ENCODE measurements around the gene ARID1B.

The ARID1B gene

DNA sequence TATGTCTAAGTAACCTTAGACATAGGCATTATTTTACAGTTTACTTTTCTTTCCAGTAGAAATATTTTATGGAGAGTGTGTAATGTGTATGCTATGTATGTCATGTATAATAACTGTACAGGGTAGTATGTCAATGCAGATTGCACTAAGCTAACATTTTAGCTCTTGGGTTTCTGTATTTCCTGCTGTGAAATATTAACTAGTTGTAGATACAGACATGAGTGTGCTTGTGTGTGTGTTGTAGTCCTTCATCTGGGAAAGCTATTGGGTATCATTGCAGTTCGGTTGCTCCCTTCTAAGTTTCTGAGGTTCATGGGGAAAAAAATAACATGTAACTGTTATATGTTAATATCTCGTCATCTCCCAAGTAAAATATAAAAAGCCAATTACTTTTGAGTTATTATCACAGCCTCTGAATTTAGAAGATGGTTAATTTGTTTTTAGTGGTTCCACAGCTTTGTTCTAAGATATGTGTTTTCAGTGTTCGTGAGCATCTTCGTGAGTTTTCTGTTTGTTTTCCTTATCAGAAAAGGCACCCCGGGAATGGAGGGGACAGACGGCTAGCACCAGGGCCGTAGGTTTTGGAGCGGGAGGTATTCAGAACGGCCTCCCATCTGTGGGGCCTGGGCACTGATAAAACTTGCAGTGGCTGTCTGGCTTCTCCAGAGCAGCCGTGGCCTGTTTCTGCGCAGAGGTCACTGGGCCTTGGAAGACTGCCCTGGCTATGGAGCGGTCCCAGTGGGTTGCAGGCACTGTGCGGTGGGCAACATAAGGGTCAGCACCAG, 215.0 kb downstream of the ARID1B start:
- H3K4me1 ChIP-seq (ENCODE audit: insufficient read depth, low read length): no peaks in the 10 kb centered on the region
- H3K36me3 ChIP-seq (ENCODE audit: insufficient read depth, low read length): peaks cover 5% of the 10 kb centered on the region; the same call in 1 of the 2 replicates
- H3K9ac ChIP-seq (ENCODE audit: low read depth, low read length): no peak overlapping the region
- no peak overlapping the region for H3K4me2 ChIP-seq (ENCODE audit: insufficient read depth, low read length)
- no peak for TF ChIP-seq CTCF (IDR thresholded peaks at IDR 0.05; ENCODE audit: borderline replicate concordance, extremely low read depth, low read length, poor library complexity, severe bottlenecking)
- TF ChIP-seq EZH2 (IDR thresholded peaks at IDR 0.05; ENCODE audit: borderline replicate concordance, low read depth, low read length, severe bottlenecking): no peak
- no peak overlapping the region for H3K4me3 ChIP-seq (ENCODE audit: low read depth in 1 of 2, low read length in 2 of 2)
- DNase-seq: no peak
- no peaks in the 10 kb centered on the region for H3K9me3 ChIP-seq (ENCODE audit: insufficient read depth, low read length, severe bottlenecking)
- H3K27ac ChIP-seq (ENCODE audit: low read length): no peak overlapping the region
- ATAC-seq (ENCODE audit: insufficient read depth, low read depth): no peak
- peaks cover 69% of the 10 kb centered on the region for H4K20me1 ChIP-seq (ENCODE audit: insufficient read depth, low read length)
- H3K79me2 ChIP-seq (ENCODE audit: insufficient read depth, low read length): peaks cover 99% of the 10 kb centered on the region
- no peaks in the 10 kb centered on the region for H3K27me3 ChIP-seq (ENCODE audit: insufficient read depth, low read length, poor library complexity)
- no peak overlapping the region for H2AFZ ChIP-seq (ENCODE audit: low read depth, low read length)

DNA sequence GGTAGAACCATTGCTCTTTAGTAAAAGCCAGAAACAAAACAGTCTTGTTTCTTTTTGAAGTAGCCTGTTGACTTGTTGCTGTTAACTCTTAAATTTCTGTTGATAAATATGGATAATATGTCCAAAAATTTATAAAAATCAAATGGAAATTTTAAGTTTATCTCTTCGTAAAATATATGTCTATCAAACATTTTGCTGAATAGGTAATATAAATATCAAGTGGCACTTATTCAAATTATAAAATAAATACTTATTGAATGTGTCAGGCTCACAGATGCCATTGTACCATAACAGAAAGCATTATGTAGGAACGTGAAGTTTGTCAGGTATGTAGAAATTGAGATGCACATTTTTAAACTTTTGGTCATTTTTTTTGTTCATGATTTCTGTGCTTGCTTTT, 216.5 kb downstream of the ARID1B start:
- no peaks in the 10 kb centered on the region for H3K4me1 ChIP-seq (ENCODE audit: insufficient read depth, low read length)
- ATAC-seq (ENCODE audit: insufficient read depth, low read depth) (no peak), DNase-seq (no peak)
- H3K4me2 ChIP-seq (ENCODE audit: insufficient read depth, low read length): no peak overlapping the region
- peaks cover 97% of the 10 kb centered on the region for H3K79me2 ChIP-seq (ENCODE audit: insufficient read depth, low read length)
- no peak overlapping the region for H2AFZ ChIP-seq (ENCODE audit: low read depth, low read length)
- peaks cover 5% of the 10 kb centered on the region; the same call in 1 of the 2 replicates for H3K36me3 ChIP-seq (ENCODE audit: insufficient read depth, low read length)
- H3K9ac ChIP-seq (ENCODE audit: low read depth, low read length): no peak overlapping the region
- H3K9me3 ChIP-seq (ENCODE audit: insufficient read depth, low read length, severe bottlenecking): no peaks in the 10 kb centered on the region
- H3K4me3 ChIP-seq (ENCODE audit: low read depth in 1 of 2, low read length in 2 of 2): no peak overlapping the region
- no peak overlapping the region for H3K27ac ChIP-seq (ENCODE audit: low read length)
- H3K27me3 ChIP-seq (ENCODE audit: insufficient read depth, low read length, poor library complexity): no peaks in the 10 kb centered on the region
- TF ChIP-seq CTCF (IDR thresholded peaks at IDR 0.05; ENCODE audit: borderline replicate concordance, extremely low read depth, low read length, poor library complexity, severe bottlenecking) (no peak), EZH2 (IDR thresholded peaks at IDR 0.05; ENCODE audit: borderline replicate concordance, low read depth, low read length, severe bottlenecking) (no peak)
- peaks cover 63% of the 10 kb centered on the region for H4K20me1 ChIP-seq (ENCODE audit: insufficient read depth, low read length)

GRCh38 chr6:156994215-156995076, 217.3 kb downstream of the ARID1B start:
- H3K27ac ChIP-seq (ENCODE audit: low read length): no peak overlapping the region
- H3K36me3 ChIP-seq (ENCODE audit: insufficient read depth, low read length): peaks cover 5% of the 10 kb centered on the region; the same call in 1 of the 2 replicates
- no peak for TF ChIP-seq EZH2 (IDR thresholded peaks at IDR 0.05; ENCODE audit: borderline replicate concordance, low read depth, low read length, severe bottlenecking)
- TF ChIP-seq CTCF (IDR thresholded peaks at IDR 0.05; ENCODE audit: borderline replicate concordance, extremely low read depth, low read length, poor library complexity, severe bottlenecking): no peak
- H4K20me1 ChIP-seq (ENCODE audit: insufficient read depth, low read length): peaks cover 64% of the 10 kb centered on the region
- ATAC-seq (ENCODE audit: insufficient read depth, low read depth): no peak; the same call in 2 of the 3 replicates
- no peak overlapping the region for H3K9ac ChIP-seq (ENCODE audit: low read depth, low read length)
- H3K4me2 ChIP-seq (ENCODE audit: insufficient read depth, low read length): no peak overlapping the region
- H3K9me3 ChIP-seq (ENCODE audit: insufficient read depth, low read length, severe bottlenecking): no peaks in the 10 kb centered on the region
- no peak overlapping the region for H3K4me3 ChIP-seq (ENCODE audit: low read depth in 1 of 2, low read length in 2 of 2)
- no peak overlapping the region for H2AFZ ChIP-seq (ENCODE audit: low read depth, low read length)
- peaks cover 97% of the 10 kb centered on the region for H3K79me2 ChIP-seq (ENCODE audit: insufficient read depth, low read length)
- H3K27me3 ChIP-seq (ENCODE audit: insufficient read depth, low read length, poor library complexity): no peaks in the 10 kb centered on the region
- DNase-seq: no peak
- H3K4me1 ChIP-seq (ENCODE audit: insufficient read depth, low read length): no peaks in the 10 kb centered on the region

All from DND-41 (cell line).